ENCODE measurements around the gene G3BP1. TPM values are rescaled to one million over a fixed set of nuclear protein-coding genes. Genes with fewer than 3 reads are reported as not detected.
"Not testable (repeated sequence)": the region's sequence is repeated elsewhere in the genome, so short reads cannot be mapped to it uniquely, and the experiment has no call there.

G3BP1 gene
- total and polyA plus RNA-seq, 2 donors = 48.2 to 144 TPM

GRCh38 chr5:151812757-151813309, 41.1 kb downstream of the G3BP1 start:
- H3K36me3 ChIP-seq (ENCODE audit: control insufficient read depth in 2 of 2, insufficient read depth in 2 of 2, low read length in 1 of 2) = peaks cover 14 to 52% of the 10 kb centered on the region in 2 donors
- no peak overlapping the region for H3K27ac ChIP-seq (ENCODE audit: low read depth in 1 of 2, low read length in 1 of 2)
- H3K27me3 ChIP-seq (ENCODE audit: control insufficient read depth in 2 of 2, insufficient read depth in 1 of 2, low read length in 1 of 2) = no peaks in the 10 kb centered on the region
- WGBS = over 99% methylated on average over 2 of the region's 2 CpGs
- no peaks in the 10 kb centered on the region for H3K9me3 ChIP-seq (ENCODE audit: control insufficient read depth in 2 of 2, insufficient read depth in 1 of 2, low read length in 1 of 2)
- no peaks in the 10 kb centered on the region for H3K4me1 ChIP-seq (ENCODE audit: control insufficient read depth in 2 of 2, insufficient read depth in 2 of 2, low read length in 2 of 2)
- no peak overlapping the region for H3K4me3 ChIP-seq (ENCODE audit: low read length in 2 of 2)
- no peak for DNase-seq (ENCODE audit: low read depth in 6 of 9, low spot score in 9 of 9)

- H3K27ac ChIP-seq (ENCODE audit: low read depth in 1 of 2, low read length in 1 of 2) = no peak overlapping the region
- H3K9me3 ChIP-seq (ENCODE audit: control insufficient read depth in 2 of 2, insufficient read depth in 1 of 2, low read length in 1 of 2) = no peaks in the 10 kb centered on the region
- H3K27me3 ChIP-seq (ENCODE audit: control insufficient read depth in 2 of 2, insufficient read depth in 1 of 2, low read length in 1 of 2) = no peaks in the 10 kb centered on the region
- H3K4me3 ChIP-seq (ENCODE audit: low read length in 2 of 2) = no peak overlapping the region
- WGBS = 96% methylated on average over 1 of the region's 1 CpG
- H3K36me3 ChIP-seq (ENCODE audit: control insufficient read depth in 2 of 2, insufficient read depth in 2 of 2, low read length in 1 of 2) = peaks cover 10 to 36% of the 10 kb centered on the region in 2 donors
- H3K4me1 ChIP-seq (ENCODE audit: control insufficient read depth in 2 of 2, insufficient read depth in 2 of 2, low read length in 2 of 2) = no peaks in the 10 kb centered on the region
- no peak for DNase-seq (ENCODE audit: low read depth in 6 of 9, low spot score in 9 of 9)
Measured at GRCh38 chr5:151815051-151815450, 43.3 kb downstream of the G3BP1 start.

GRCh38 chr5:151819830-151820229, 48.1 kb downstream of the G3BP1 start:
- no peaks in the 10 kb centered on the region for H3K36me3 ChIP-seq (ENCODE audit: control insufficient read depth in 2 of 2, insufficient read depth in 2 of 2, low read length in 1 of 2)
- no peaks in the 10 kb centered on the region for H3K9me3 ChIP-seq (ENCODE audit: control insufficient read depth in 2 of 2, insufficient read depth in 1 of 2, low read length in 1 of 2)
- H3K4me3 ChIP-seq (ENCODE audit: low read length in 2 of 2) = no peak overlapping the region
- DNase-seq (ENCODE audit: low read depth in 6 of 9, low spot score in 9 of 9) = no peak
- no peak overlapping the region for H3K27ac ChIP-seq (ENCODE audit: low read depth in 1 of 2, low read length in 1 of 2)
- no peaks in the 10 kb centered on the region for H3K4me1 ChIP-seq (ENCODE audit: control insufficient read depth in 2 of 2, insufficient read depth in 2 of 2, low read length in 2 of 2)
- H3K27me3 ChIP-seq (ENCODE audit: control insufficient read depth in 2 of 2, insufficient read depth in 1 of 2, low read length in 1 of 2) = no peaks in the 10 kb centered on the region

- H3K9me3 ChIP-seq (ENCODE audit: control insufficient read depth in 2 of 2, insufficient read depth in 1 of 2, low read length in 1 of 2) = no peaks in the 10 kb centered on the region
- DNase-seq (ENCODE audit: low read depth in 6 of 9, low spot score in 9 of 9) = no peak
- no peaks in the 10 kb centered on the region for H3K36me3 ChIP-seq (ENCODE audit: control insufficient read depth in 2 of 2, insufficient read depth in 2 of 2, low read length in 1 of 2)
- WGBS = 98% methylated on average over 3 of the region's 3 CpGs
- no peaks in the 10 kb centered on the region for H3K27me3 ChIP-seq (ENCODE audit: control insufficient read depth in 2 of 2, insufficient read depth in 1 of 2, low read length in 1 of 2)
- no peak overlapping the region for H3K27ac ChIP-seq (ENCODE audit: low read depth in 1 of 2, low read length in 1 of 2)
- H3K4me1 ChIP-seq (ENCODE audit: control insufficient read depth in 2 of 2, insufficient read depth in 2 of 2, low read length in 2 of 2) = no peaks in the 10 kb centered on the region
- H3K4me3 ChIP-seq (ENCODE audit: low read length in 2 of 2) = no peak overlapping the region
Measured at GRCh38 chr5:151820271-151820670, 48.5 kb downstream of the G3BP1 start.

GRCh38 chr5:151820903-151821302, 49.1 kb downstream of the G3BP1 start:
- Histone ChIP-seq H3K27me3 (ENCODE audit: control insufficient read depth in 2 of 2, insufficient read depth in 1 of 2, low read length in 1 of 2) (no peaks in the 10 kb centered on the region), H3K9me3 (ENCODE audit: control insufficient read depth in 2 of 2, insufficient read depth in 1 of 2, low read length in 1 of 2) (no peaks in the 10 kb centered on the region), H3K36me3 (ENCODE audit: control insufficient read depth in 2 of 2, insufficient read depth in 2 of 2, low read length in 1 of 2) (no peaks in the 10 kb centered on the region), H3K27ac (ENCODE audit: low read depth in 1 of 2, low read length in 1 of 2) (no peak overlapping the region), H3K4me1 (ENCODE audit: control insufficient read depth in 2 of 2, insufficient read depth in 2 of 2, low read length in 2 of 2) (no peaks in the 10 kb centered on the region), H3K4me3 (ENCODE audit: low read length in 2 of 2) (no peak overlapping the region)
- WGBS = 98% methylated on average over 1 of the region's 1 CpG
- no peak for DNase-seq (ENCODE audit: low read depth in 6 of 9, low spot score in 9 of 9)

- Histone ChIP-seq H3K9me3 (ENCODE audit: control insufficient read depth in 2 of 2, insufficient read depth in 1 of 2, low read length in 1 of 2) (no peaks in the 10 kb centered on the region), H3K27me3 (ENCODE audit: control insufficient read depth in 2 of 2, insufficient read depth in 1 of 2, low read length in 1 of 2) (no peaks in the 10 kb centered on the region), H3K4me3 (ENCODE audit: low read length in 2 of 2) (no peak overlapping the region), H3K36me3 (ENCODE audit: control insufficient read depth in 2 of 2, insufficient read depth in 2 of 2, low read length in 1 of 2) (no peaks in the 10 kb centered on the region), H3K27ac (ENCODE audit: low read depth in 1 of 2, low read length in 1 of 2) (no peak overlapping the region), H3K4me1 (ENCODE audit: control insufficient read depth in 2 of 2, insufficient read depth in 2 of 2, low read length in 2 of 2) (no peaks in the 10 kb centered on the region)
- DNase-seq (ENCODE audit: low read depth in 6 of 9, low spot score in 9 of 9) = no peak
- 97% methylated on average over 4 of the region's 4 CpGs for WGBS
Measured at GRCh38 chr5:151822141-151822540, 50.4 kb downstream of the G3BP1 start.

- WGBS = 63% methylated on average over 1 of the region's 1 CpG
- no peak overlapping the region for H3K4me3 ChIP-seq (ENCODE audit: low read length in 2 of 2)
- DNase-seq (ENCODE audit: low read depth in 6 of 9, low spot score in 9 of 9) = peak in 7 of 9 donors; percentile 7 to 39 (median 11)
- no peaks in the 10 kb centered on the region for H3K9me3 ChIP-seq (ENCODE audit: control insufficient read depth in 2 of 2, insufficient read depth in 1 of 2, low read length in 1 of 2)
- no peak overlapping the region for H3K27ac ChIP-seq (ENCODE audit: low read depth in 1 of 2, low read length in 1 of 2)
- no peaks in the 10 kb centered on the region for H3K27me3 ChIP-seq (ENCODE audit: control insufficient read depth in 2 of 2, insufficient read depth in 1 of 2, low read length in 1 of 2)
- no peaks in the 10 kb centered on the region for H3K4me1 ChIP-seq (ENCODE audit: control insufficient read depth in 2 of 2, insufficient read depth in 2 of 2, low read length in 2 of 2)
- no peaks in the 10 kb centered on the region for H3K36me3 ChIP-seq (ENCODE audit: control insufficient read depth in 2 of 2, insufficient read depth in 2 of 2, low read length in 1 of 2)
Measured at GRCh38 chr5:151825445-151825844, 53.7 kb downstream of the G3BP1 start.

- peaks cover 0 to 13% of the 10 kb centered on the region in 2 donors for H3K9me3 ChIP-seq (ENCODE audit: control insufficient read depth in 2 of 2, insufficient read depth in 1 of 2, low read length in 1 of 2)
- no peak overlapping the region for H3K4me3 ChIP-seq (ENCODE audit: low read length in 2 of 2)
- H3K27ac ChIP-seq (ENCODE audit: low read depth in 1 of 2, low read length in 1 of 2) = no peak overlapping the region
- no peaks in the 10 kb centered on the region for H3K36me3 ChIP-seq (ENCODE audit: control insufficient read depth in 2 of 2, insufficient read depth in 2 of 2, low read length in 1 of 2)
- no peaks in the 10 kb centered on the region for H3K27me3 ChIP-seq (ENCODE audit: control insufficient read depth in 2 of 2, insufficient read depth in 1 of 2, low read length in 1 of 2)
- H3K4me1 ChIP-seq (ENCODE audit: control insufficient read depth in 2 of 2, insufficient read depth in 2 of 2, low read length in 2 of 2) = no peaks in the 10 kb centered on the region
- WGBS = 98% methylated on average over 1 of the region's 1 CpG
- no peak for DNase-seq (ENCODE audit: low read depth in 6 of 9, low spot score in 9 of 9)
Measured at GRCh38 chr5:151829370-151829769, 57.6 kb downstream of the G3BP1 start.

GRCh38 chr5:151832843-151833242, 61.1 kb downstream of the G3BP1 start:
- H3K9me3 ChIP-seq (ENCODE audit: control insufficient read depth in 2 of 2, insufficient read depth in 1 of 2, low read length in 1 of 2) = peaks cover 0 to 13% of the 10 kb centered on the region in 2 donors
- not testable (repeated sequence) for H3K4me3 ChIP-seq (ENCODE audit: low read length in 2 of 2); DNase-seq (ENCODE audit: low read depth in 6 of 9, low spot score in 9 of 9); H3K27me3 ChIP-seq (ENCODE audit: control insufficient read depth in 2 of 2, insufficient read depth in 1 of 2, low read length in 1 of 2); H3K4me1 ChIP-seq (ENCODE audit: control insufficient read depth in 2 of 2, insufficient read depth in 2 of 2, low read length in 2 of 2); H3K27ac ChIP-seq (ENCODE audit: low read depth in 1 of 2, low read length in 1 of 2); H3K36me3 ChIP-seq (ENCODE audit: control insufficient read depth in 2 of 2, insufficient read depth in 2 of 2, low read length in 1 of 2)
- WGBS = 96% methylated on average over 4 of the region's 4 CpGs

- no peak overlapping the region for H3K27ac ChIP-seq (ENCODE audit: low read depth in 1 of 2, low read length in 1 of 2)
- H3K4me1 ChIP-seq (ENCODE audit: control insufficient read depth in 2 of 2, insufficient read depth in 2 of 2, low read length in 2 of 2) = no peaks in the 10 kb centered on the region
- no peak overlapping the region for H3K4me3 ChIP-seq (ENCODE audit: low read length in 2 of 2)
- H3K36me3 ChIP-seq (ENCODE audit: control insufficient read depth in 2 of 2, insufficient read depth in 2 of 2, low read length in 1 of 2) = no peaks in the 10 kb centered on the region
- H3K27me3 ChIP-seq (ENCODE audit: control insufficient read depth in 2 of 2, insufficient read depth in 1 of 2, low read length in 1 of 2) = no peaks in the 10 kb centered on the region
- no peak for DNase-seq (ENCODE audit: low read depth in 6 of 9, low spot score in 9 of 9)
- no peaks in the 10 kb centered on the region for H3K9me3 ChIP-seq (ENCODE audit: control insufficient read depth in 2 of 2, insufficient read depth in 1 of 2, low read length in 1 of 2)
Measured at GRCh38 chr5:151846765-151847164, 75.0 kb downstream of the G3BP1 start.
